Subcutaneous abdominal adipose tissue (tissue), 5 donors: ENCODE measurements around the gene ASS1.

Experiments used
- H3K27ac ChIP-seq: one replicate; pipeline ENCODE4 v1.7.0; 2013; ENCODE audit warnings: low read depth, mild to moderate bottlenecking, inconsistent platforms, low read length, moderate library complexity
- H3K27me3 ChIP-seq, 5 donors: one replicate each; pipeline ENCODE4 v1.7.0; 2013; ENCODE audit warnings: low read length in 5 of 5, inconsistent platforms in 1 of 5; ENCODE audit not compliant: control insufficient read depth in 5 of 5, insufficient read depth in 4 of 5
- H3K36me3 ChIP-seq, 5 donors: one replicate each; pipeline ENCODE4 v1.7.0; 2013; ENCODE audit warnings: low read length in 5 of 5; ENCODE audit not compliant: control insufficient read depth in 5 of 5, insufficient read depth in 5 of 5
- H3K4me1 ChIP-seq, 5 donors: one replicate each; pipeline ENCODE4 v1.7.0; 2013; ENCODE audit warnings: low read length in 5 of 5, mild to moderate bottlenecking in 3 of 5, moderate library complexity in 1 of 5; ENCODE audit not compliant: control insufficient read depth in 5 of 5, insufficient read depth in 5 of 5
- H3K4me3 ChIP-seq, 5 donors: one replicate each; pipeline ENCODE4 v1.7.0; 2013; ENCODE audit warnings: low read length in 5 of 5, low read depth in 1 of 5
- H3K9ac ChIP-seq, 5 donors: one replicate each; pipeline ENCODE4 v1.7.0; 2013; ENCODE audit warnings: low read length in 5 of 5, mild to moderate bottlenecking in 4 of 5, moderate library complexity in 3 of 5
- H3K9me3 ChIP-seq, 5 donors: one replicate each; pipeline ENCODE4 v1.7.0; 2013; ENCODE audit warnings: low read length in 5 of 5; ENCODE audit not compliant: control insufficient read depth in 5 of 5
- donor health status: healthy.
- donor health status: healthy.
- donor health status: healthy.
- donor health status: healthy.
- donor health status: healthy.

Gene ASS1

DNA sequence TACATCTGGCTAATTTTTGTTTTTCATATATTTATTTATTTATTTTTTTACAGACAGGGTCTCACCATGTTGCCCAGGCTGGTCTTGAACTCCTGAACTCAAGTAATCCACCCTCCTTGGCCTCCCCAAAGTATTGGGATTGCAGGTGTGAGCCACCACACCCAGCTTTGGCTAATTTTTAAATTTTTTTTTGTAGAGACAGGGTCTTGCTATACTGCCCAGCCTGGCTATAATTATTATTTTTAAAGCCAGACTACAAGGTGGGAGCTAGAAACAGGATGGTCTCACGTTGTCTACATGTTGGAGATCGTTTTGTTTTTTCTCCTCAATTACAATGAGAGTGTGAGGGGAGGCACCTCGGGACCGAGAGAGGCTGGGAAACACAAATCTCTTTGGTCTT, 23.8 kb downstream of the ASS1 start:
- Histone ChIP-seq H3K27me3 (no peaks in the 10 kb centered on the region), H3K27ac (no peak overlapping the region), H3K4me3 (no peak overlapping the region), H3K4me1 (no peaks in the 10 kb centered on the region), H3K9ac (no peak overlapping the region), H3K36me3 (peaks cover 0 to 82% (median 73%) of the 10 kb centered on the region in 5 donors), H3K9me3 (no peaks in the 10 kb centered on the region)

GRCh38 chr9:130470269-130470668, 25.5 kb downstream of the ASS1 start:
- Histone ChIP-seq H3K9ac (no peak overlapping the region), H3K9me3 (no peaks in the 10 kb centered on the region), H3K36me3 (peaks cover 0 to 83% (median 71%) of the 10 kb centered on the region in 5 donors), H3K27ac (no peak overlapping the region), H3K4me1 (no peaks in the 10 kb centered on the region), H3K4me3 (no peak overlapping the region), H3K27me3 (no peaks in the 10 kb centered on the region)

DNA sequence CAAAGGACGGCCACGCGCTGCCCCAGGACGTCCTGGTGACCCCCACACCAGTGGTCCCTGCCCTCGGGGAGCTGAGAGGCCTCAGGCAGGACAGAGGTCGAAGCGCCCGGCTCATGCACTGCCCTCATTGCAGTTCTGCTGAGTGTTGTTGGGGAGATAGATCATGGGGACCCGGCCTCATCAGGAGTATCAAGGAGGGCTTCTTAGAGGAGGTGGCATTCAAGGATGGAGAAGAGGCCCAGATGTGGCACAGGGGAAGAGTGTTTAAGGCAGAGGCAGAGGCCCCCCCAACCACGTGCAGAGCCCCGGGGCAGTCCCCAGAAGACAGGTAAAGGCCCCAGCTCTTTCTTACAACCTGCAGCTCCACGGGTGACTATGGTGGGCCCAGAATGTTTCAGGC, 26.2 kb downstream of the ASS1 start:
- H3K36me3 ChIP-seq = peaks cover 0 to 79% (median 65%) of the 10 kb centered on the region in 5 donors

DNA sequence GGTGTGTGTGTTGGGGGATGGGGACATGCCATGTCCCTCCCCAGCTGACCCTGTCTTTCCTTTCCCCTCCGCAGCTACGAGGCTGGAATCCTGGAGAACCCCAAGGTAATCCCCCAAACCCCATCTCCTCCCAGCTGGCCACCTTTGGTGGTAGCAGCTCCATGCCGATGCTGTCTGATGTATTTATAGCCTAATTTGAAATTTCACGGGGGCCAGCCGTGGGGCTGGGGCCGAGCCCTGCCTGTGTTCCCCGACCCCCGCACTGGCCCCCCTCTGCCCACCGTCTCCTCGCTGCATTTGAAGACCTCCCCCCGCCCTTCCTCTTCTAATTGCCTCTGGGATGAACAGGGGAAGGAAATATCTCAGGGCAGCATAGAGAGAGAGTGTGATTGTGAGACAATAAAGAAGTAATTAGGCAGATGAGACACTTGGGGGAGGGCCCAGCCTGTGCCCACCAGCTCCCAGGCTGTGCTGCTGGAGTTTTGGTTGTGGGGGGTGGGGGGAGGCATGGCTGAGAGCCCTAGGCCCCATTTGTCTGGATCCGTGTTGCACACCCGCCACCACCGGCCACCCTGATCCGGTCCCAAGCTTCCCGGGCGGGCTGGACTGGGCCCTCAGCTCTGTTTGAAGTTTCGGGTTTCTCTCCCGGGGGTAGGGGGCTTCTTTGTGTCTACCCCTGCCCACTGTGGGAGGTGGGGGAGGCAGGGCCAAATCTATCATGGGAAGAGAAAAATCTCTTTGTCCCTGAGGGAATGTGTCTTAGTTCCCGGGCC, 26.8 kb downstream of the ASS1 start:
- Histone ChIP-seq H3K4me1 (no peaks in the 10 kb centered on the region), H3K27ac (no peak overlapping the region), H3K9me3 (no peaks in the 10 kb centered on the region), H3K9ac (no peak overlapping the region), H3K27me3 (no peaks in the 10 kb centered on the region), H3K4me3 (no peak overlapping the region), H3K36me3 (peaks cover 0 to 77% (median 64%) of the 10 kb centered on the region in 5 donors)

More for the DNA sequence above, 26.2 kb downstream of the ASS1 start:
- no peaks in the 10 kb centered on the region for H3K4me1 ChIP-seq
- H3K9me3 ChIP-seq = no peaks in the 10 kb centered on the region
- H3K27ac ChIP-seq = no peak overlapping the region
- no peak overlapping the region for H3K9ac ChIP-seq
- H3K4me3 ChIP-seq = no peak overlapping the region
- H3K27me3 ChIP-seq = no peaks in the 10 kb centered on the region

DNA sequence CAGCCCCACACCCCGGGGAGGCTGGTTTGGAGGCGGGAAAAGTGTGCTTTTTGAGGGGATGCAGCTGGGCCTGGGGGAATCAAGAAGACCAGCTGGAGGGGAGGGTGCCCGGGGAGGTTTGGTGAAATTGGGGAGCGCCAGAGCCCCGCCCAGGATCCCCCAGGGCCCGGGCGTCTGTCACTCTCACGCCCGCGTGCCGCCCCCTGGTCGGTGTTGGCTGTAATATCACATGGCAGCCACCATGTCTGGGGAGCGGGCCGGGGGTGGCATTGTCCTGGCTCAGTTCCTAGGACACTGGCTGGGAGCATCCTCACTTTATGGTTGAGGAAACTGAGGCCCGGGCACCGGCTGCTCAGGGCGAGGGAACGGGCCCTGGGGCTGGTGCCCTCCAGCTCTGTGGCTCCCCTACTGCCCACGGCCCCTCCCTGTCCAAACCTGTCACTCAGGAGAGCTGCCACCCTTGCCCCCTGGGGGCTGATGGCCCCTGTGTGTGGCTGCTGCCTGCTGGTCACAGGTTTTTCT, 27.5 kb downstream of the ASS1 start:
- no peaks in the 10 kb centered on the region for H3K4me1 ChIP-seq

GRCh38 chr9:130473009-130473408, 28.2 kb downstream of the ASS1 start:
- Histone ChIP-seq H3K9me3 (no peaks in the 10 kb centered on the region), H3K4me1 (no peaks in the 10 kb centered on the region), H3K27me3 (no peaks in the 10 kb centered on the region), H3K4me3 (no peak overlapping the region), H3K9ac (no peak overlapping the region), H3K36me3 (peaks cover 0 to 77% (median 66%) of the 10 kb centered on the region in 5 donors), H3K27ac (no peak overlapping the region)

More for the DNA sequence above, 27.5 kb downstream of the ASS1 start:
- Histone ChIP-seq H3K36me3 (peaks cover 0 to 77% (median 64%) of the 10 kb centered on the region in 5 donors), H3K27ac (no peak overlapping the region), H3K27me3 (no peaks in the 10 kb centered on the region), H3K9ac (no peak overlapping the region), H3K4me3 (no peak overlapping the region), H3K9me3 (no peaks in the 10 kb centered on the region)

DNA sequence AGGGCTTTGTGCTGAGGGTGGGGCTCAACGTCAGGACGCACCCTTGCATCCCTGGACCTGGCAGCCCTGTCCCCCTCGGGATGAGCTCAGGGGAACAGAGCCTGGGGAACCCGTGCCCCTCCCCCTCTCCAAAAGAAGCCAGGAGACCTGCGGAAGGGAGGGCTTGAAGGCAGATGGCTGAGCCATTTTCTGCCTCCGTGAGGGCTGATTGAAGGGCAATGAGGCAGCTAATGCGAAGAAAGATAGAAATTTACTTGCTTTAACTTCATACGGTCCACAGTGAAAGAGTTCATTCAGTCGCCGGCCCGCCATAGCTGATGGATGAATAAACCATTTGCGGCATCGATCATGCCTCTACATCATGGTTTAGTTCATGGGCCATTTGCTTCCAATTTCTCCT, 28.8 kb downstream of the ASS1 start:
- H3K36me3 ChIP-seq = peaks cover 0 to 80% (median 65%) of the 10 kb centered on the region in 5 donors
- H3K9me3 ChIP-seq = no peaks in the 10 kb centered on the region
- no peak overlapping the region for H3K27ac ChIP-seq
- no peak overlapping the region for H3K9ac ChIP-seq
- no peak overlapping the region for H3K4me3 ChIP-seq
- H3K27me3 ChIP-seq = no peaks in the 10 kb centered on the region
- no peaks in the 10 kb centered on the region for H3K4me1 ChIP-seq

DNA sequence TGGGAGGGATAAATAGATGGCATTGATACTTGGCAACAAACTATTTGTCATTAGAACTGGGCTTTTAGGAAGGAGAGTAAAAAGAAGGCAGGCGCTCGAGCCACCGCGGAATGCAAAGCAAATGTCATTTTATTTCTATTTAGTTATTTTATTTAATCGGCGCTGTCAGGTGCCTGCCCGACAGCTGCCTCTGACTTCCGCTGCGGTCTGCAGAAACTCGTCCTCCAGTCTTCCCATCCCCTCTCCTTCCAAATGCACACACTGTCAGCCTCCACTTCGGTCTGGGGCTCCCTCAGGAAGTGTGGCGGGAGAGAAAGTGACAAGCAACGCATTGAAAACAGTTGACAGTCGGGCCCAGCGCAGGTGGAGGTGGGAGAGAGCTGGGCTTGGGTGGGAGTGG, 29.3 kb downstream of the ASS1 start:
- no peak overlapping the region for H3K4me3 ChIP-seq
- H3K36me3 ChIP-seq = peaks cover 0 to 75% (median 65%) of the 10 kb centered on the region in 5 donors
- no peaks in the 10 kb centered on the region for H3K4me1 ChIP-seq
- H3K27ac ChIP-seq = no peak overlapping the region
- no peaks in the 10 kb centered on the region for H3K27me3 ChIP-seq
- no peak overlapping the region for H3K9ac ChIP-seq
- no peaks in the 10 kb centered on the region for H3K9me3 ChIP-seq

DNA sequence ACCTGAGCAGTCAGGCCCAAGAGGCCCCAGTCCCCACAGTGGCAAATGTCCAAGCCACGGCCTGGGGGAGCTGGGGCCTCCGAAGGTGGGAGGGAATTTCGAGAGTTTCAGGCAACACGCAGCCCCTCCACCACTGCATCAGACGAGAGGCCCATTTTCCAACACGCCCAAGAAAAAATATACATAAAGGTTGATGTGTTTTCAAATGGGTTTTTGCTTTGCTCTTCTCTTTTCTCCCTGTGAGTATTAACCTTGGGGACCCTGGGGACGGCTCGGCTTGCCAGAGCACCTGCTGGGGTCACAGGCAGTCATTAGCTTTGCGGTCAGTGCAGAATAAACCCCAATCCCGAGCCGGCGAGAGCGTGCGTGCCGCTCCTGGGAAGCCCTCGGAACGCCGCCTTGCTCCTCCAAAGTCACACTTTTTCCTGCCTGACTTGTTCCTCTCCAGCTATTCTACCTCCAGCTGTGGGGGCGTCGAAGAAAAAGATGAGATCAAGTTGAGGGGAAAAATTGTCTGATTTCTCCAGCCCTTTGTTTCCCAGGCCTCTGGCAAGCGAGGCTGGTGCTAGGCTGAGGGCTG, 31.5 kb downstream of the ASS1 start:
- H3K27ac ChIP-seq = no peak overlapping the region
- H3K4me3 ChIP-seq = no peak overlapping the region
- H3K9ac ChIP-seq = no peak overlapping the region
- no peaks in the 10 kb centered on the region for H3K4me1 ChIP-seq
- no peaks in the 10 kb centered on the region for H3K9me3 ChIP-seq
- no peaks in the 10 kb centered on the region for H3K27me3 ChIP-seq
- peaks cover 0 to 79% (median 66%) of the 10 kb centered on the region in 5 donors for H3K36me3 ChIP-seq

- no peaks in the 10 kb centered on the region for H3K4me1 ChIP-seq
- peaks cover 0 to 79% (median 68%) of the 10 kb centered on the region in 5 donors for H3K36me3 ChIP-seq
- no peak overlapping the region for H3K9ac ChIP-seq
- H3K4me3 ChIP-seq = no peak overlapping the region
- no peaks in the 10 kb centered on the region for H3K27me3 ChIP-seq
- no peaks in the 10 kb centered on the region for H3K9me3 ChIP-seq
- H3K27ac ChIP-seq = no peak overlapping the region
Observed at GRCh38 chr9:130477564-130477963, 32.8 kb downstream of the ASS1 start.
